ENCODE measurements around the gene RNASEH2A.

The RNASEH2A gene

GRCh38 chr19:12763100-12763499 lies 43.3 kb upstream of the RNASEH2A start:
- no peak for TF ChIP-seq CTCF (IDR thresholded peaks at IDR 0.05; ENCODE audit: low read length)
- no peak for TF ChIP-seq EZH2 (IDR thresholded peaks at IDR 0.05; ENCODE audit: borderline replicate concordance, low read length)
- Histone ChIP-seq H3K36me3 (ENCODE audit: insufficient read depth, low read length) (0 out of 2 replicates have a peak, but pooled peaks cover 6% of the 10 kb centered on the region), H3K9me3 (ENCODE audit: low read length) (no peaks in the 10 kb centered on the region), H3K79me2 (ENCODE audit: insufficient read depth, low read length) (no peaks in the 10 kb centered on the region), H4K20me1 (ENCODE audit: insufficient read depth, low read length) (no peaks in the 10 kb centered on the region), H3K4me2 (ENCODE audit: low read length) (no peak overlapping the region), H3K4me1 (ENCODE audit: insufficient read depth, low read length, severe bottlenecking) (peaks cover 3% of the 10 kb centered on the region), H2AFZ (ENCODE audit: low read length) (no peak overlapping the region), H3K9me2 (ENCODE audit: low read depth, low read length) (no peaks in the 10 kb centered on the region), H3K27ac (ENCODE audit: low read depth, low read length, poor library complexity, severe bottlenecking) (no peak overlapping the region), H3K4me3 (ENCODE audit: low read depth, low read length, poor library complexity, severe bottlenecking) (no peak overlapping the region), H3K9ac (ENCODE audit: low read length) (no peak overlapping the region), H3K27me3 (ENCODE audit: insufficient read depth, low read length) (no peaks in the 10 kb centered on the region), H3F3A (ENCODE audit: insufficient read depth, low read length) (no peaks in the 10 kb centered on the region)

- H3K27me3 ChIP-seq (ENCODE audit: insufficient read depth, low read length) = no peaks in the 10 kb centered on the region
Measured at GRCh38 chr19:12764698-12765097, 41.7 kb upstream of the RNASEH2A start.

GRCh38 chr19:12766051-12766521 lies 40.3 kb upstream of the RNASEH2A start:
- Histone ChIP-seq H3K9me3 (ENCODE audit: low read length) (no peaks in the 10 kb centered on the region), H3K36me3 (ENCODE audit: insufficient read depth, low read length) (0 out of 2 replicates have a peak, but pooled peaks cover 6% of the 10 kb centered on the region), H2AFZ (ENCODE audit: low read length) (no peak overlapping the region), H3K27me3 (ENCODE audit: insufficient read depth, low read length) (no peaks in the 10 kb centered on the region), H3K27ac (ENCODE audit: low read depth, low read length, poor library complexity, severe bottlenecking) (no peak overlapping the region), H3K4me1 (ENCODE audit: insufficient read depth, low read length, severe bottlenecking) (peaks cover 12% of the 10 kb centered on the region), H3K9ac (ENCODE audit: low read length) (no peak overlapping the region), H3K9me2 (ENCODE audit: low read depth, low read length) (no peaks in the 10 kb centered on the region), H3K79me2 (ENCODE audit: insufficient read depth, low read length) (no peaks in the 10 kb centered on the region), H3K4me3 (ENCODE audit: low read depth, low read length, poor library complexity, severe bottlenecking) (peak overlapping the region; percentile 18), H3F3A (ENCODE audit: insufficient read depth, low read length) (no peaks in the 10 kb centered on the region), H3K4me2 (ENCODE audit: low read length) (peak overlapping the region; percentile 35), H4K20me1 (ENCODE audit: insufficient read depth, low read length) (no peaks in the 10 kb centered on the region)
- TF ChIP-seq EZH2 (IDR thresholded peaks at IDR 0.05; ENCODE audit: borderline replicate concordance, low read length) (no peak), CTCF (IDR thresholded peaks at IDR 0.05; ENCODE audit: low read length) (peak; percentile 91)

More at GRCh38 chr19:12764698-12765097, 41.7 kb upstream of the RNASEH2A start:
- TF ChIP-seq EZH2 (IDR thresholded peaks at IDR 0.05; ENCODE audit: borderline replicate concordance, low read length) = no peak
- no peak for TF ChIP-seq CTCF (IDR thresholded peaks at IDR 0.05; ENCODE audit: low read length)
- Histone ChIP-seq H3K9me2 (ENCODE audit: low read depth, low read length) (no peaks in the 10 kb centered on the region), H3K4me1 (ENCODE audit: insufficient read depth, low read length, severe bottlenecking) (peaks cover 7% of the 10 kb centered on the region), H3K27ac (ENCODE audit: low read depth, low read length, poor library complexity, severe bottlenecking) (no peak overlapping the region), H3K79me2 (ENCODE audit: insufficient read depth, low read length) (no peaks in the 10 kb centered on the region), H3K9me3 (ENCODE audit: low read length) (no peaks in the 10 kb centered on the region), H3F3A (ENCODE audit: insufficient read depth, low read length) (no peaks in the 10 kb centered on the region), H3K4me3 (ENCODE audit: low read depth, low read length, poor library complexity, severe bottlenecking) (no peak overlapping the region), H3K36me3 (ENCODE audit: insufficient read depth, low read length) (0 out of 2 replicates have a peak, but pooled peaks cover 6% of the 10 kb centered on the region), H2AFZ (ENCODE audit: low read length) (no peak overlapping the region), H3K4me2 (ENCODE audit: low read length) (no peak overlapping the region), H4K20me1 (ENCODE audit: insufficient read depth, low read length) (no peaks in the 10 kb centered on the region), H3K9ac (ENCODE audit: low read length) (no peak overlapping the region)

Measured in OCI-LY1 (cell line).